GM12865 (cell line): ENCODE results near the gene PKN2.
A peak's percentile ranks its signal among the peaks of the same experiment; 100 is the strongest.

Experiments used
- DNase-seq: peaks from one replicate; pipeline ENCODE4 v3.0.0; 2010; ENCODE audit warnings: low read depth
- H3K4me3 ChIP-seq: 2 replicates; pipeline ENCODE4 v1.5.1; 2011; ENCODE audit warnings: mild to moderate bottlenecking, low read depth, low read length, control low read depth
- CTCF ChIP-seq: IDR thresholded peaks from 2 replicates; pipeline ENCODE4 v1.5.1; 2011; ENCODE audit warnings: low read length, control low read depth, low read depth, inconsistent platforms; ENCODE audit not compliant: insufficient read depth; ENCODE audit errors: missing control alignments

Gene PKN2

GRCh38 chr1:88741413-88741812 is 57.3 kb downstream of the PKN2 start:
- TF ChIP-seq CTCF = no peak
- no peak for DNase-seq
- no peak overlapping the region for H3K4me3 ChIP-seq

DNA sequence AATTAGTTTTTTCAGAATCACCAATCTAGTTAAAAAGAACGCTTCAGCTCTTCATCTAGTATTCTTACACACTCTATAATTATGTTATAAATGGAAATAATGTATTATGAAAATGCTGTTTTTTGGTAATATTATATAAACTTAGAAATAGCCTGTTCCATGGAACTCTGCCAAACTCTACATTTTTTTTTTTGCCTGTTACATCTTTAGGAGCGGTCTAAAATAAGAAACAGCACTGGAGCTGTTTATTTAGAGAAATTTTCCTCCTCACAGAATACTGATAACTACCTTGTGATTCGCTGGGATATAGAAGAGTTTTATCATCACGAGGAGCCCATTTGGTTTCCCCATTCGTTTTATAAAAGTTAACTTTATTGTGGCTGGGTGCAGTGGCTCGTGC is 58.5 kb downstream of the PKN2 start:
- TF ChIP-seq CTCF = no peak
- no peak for DNase-seq
- H3K4me3 ChIP-seq = no peak overlapping the region

DNA sequence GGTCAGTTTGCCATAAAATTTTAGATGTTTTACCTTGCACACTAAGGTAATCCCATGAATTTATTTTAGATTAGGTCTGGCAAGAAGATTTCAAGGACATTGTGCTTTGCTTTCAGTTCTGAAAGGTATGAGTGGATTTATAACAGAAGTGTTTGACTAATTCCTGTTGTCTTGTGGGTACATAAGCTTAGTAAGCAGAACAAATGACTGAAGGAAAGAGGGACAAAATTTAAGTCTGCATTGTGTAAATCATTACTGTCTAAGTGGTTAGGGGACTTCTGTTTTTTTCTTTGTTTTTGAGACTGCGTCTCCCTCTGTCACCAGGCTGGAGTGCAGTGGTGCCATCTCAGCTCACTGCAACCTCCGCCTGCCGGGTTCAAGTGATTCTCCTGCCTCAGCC is 60.1 kb downstream of the PKN2 start:
- peak; percentile 9 for DNase-seq
- TF ChIP-seq CTCF = no peak
- H3K4me3 ChIP-seq = no peak overlapping the region

DNA sequence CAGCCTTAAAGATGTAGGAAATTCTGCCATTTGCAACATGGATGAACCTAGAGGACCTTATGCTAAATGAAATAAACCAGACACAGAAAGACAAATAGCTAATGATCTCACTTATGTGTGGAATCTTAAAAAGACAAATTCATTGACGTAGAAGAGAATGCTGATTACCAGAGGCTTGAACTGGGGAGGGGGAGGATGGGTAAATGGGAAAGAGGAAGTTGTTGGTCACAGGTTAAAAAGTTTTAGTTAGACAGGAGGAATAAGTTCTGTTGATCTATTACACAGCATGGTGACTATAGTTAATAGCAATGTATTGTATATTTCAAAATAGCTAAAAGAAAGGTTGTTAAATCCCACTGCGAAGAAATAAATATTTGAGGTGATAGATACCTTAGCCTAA is 62.8 kb downstream of the PKN2 start:
- DNase-seq = no peak
- no peak overlapping the region for H3K4me3 ChIP-seq
- no peak for TF ChIP-seq CTCF

DNA sequence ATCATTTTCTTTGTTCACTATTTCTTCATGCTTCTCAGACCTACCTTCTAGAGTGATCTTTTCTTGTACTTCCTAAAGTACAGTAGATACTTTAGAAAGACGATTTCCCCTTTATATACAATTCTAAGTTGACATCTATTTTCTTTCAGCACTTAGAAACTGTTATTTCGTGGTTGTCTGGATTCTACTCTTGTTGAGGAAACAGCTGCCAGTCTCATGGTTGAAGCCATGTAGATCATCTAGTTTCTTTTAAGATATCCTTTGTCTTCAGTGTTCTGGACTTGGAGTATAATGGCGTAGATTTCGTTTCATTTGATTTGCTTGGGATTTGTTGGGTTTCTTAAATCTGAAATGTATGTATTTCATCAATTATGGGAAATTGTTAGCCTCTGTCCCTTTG is 67.6 kb downstream of the PKN2 start:
- TF ChIP-seq CTCF = no peak
- no peak for DNase-seq

GRCh38 chr1:88753506-88753905 is 69.4 kb downstream of the PKN2 start:
- no peak for DNase-seq
- TF ChIP-seq CTCF = no peak
- H3K4me3 ChIP-seq = no peak overlapping the region

More for the DNA sequence above, 67.6 kb downstream of the PKN2 start:
- H3K4me3 ChIP-seq = no peak overlapping the region

- no peak for TF ChIP-seq CTCF
- DNase-seq = no peak
Measured at GRCh38 chr1:88763649-88764406, 79.8 kb downstream of the PKN2 start.

More at GRCh38 chr1:88763649-88764406, 79.8 kb downstream of the PKN2 start:
- no peak overlapping the region for H3K4me3 ChIP-seq
